Subcutaneous preadipocyte (primary cell): ENCODE results near the gene TEKT3. TPM values are rescaled to one million over a fixed set of nuclear protein-coding genes. Genes with fewer than 3 reads are reported as not detected.

Source experiments
- small RNA-seq: library from RNA; depleted of rRNA; stranded (forward); fragments of <200 nt; gene quantifications from one replicate; pipeline ENCODE3, GENCODE V24; 2012
- total RNA-seq: library from RNA; depleted of rRNA; stranded (reverse); fragments of >200 nt; gene quantifications from 2 replicates; pipeline ENCODE4 v1.2.3, GENCODE V29; 2012

The TEKT3 gene
- not detected in 2 replicates for total RNA-seq

DNA sequence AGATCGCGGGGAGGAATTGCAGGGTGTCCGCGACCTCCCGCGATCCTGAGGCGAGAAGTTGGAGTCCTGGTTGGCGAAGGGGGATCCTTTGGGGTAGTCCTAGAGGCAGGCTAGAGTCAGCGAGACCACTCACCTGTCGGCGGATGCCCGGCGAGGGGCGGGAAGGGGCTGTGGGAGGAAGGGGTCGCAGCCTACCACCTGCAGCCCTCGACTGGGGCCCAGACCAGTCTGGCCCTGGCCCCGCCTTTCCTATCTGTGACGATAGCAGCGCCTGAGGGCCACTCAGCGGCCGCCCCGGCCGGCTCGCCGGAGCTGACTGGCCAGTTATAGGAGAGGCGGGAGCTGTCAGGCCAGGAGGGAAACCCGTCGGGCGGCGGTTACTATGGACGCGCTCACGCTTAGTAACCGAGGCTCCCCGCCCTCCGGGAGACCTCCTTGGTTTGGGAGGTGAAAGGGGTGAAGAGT is at the start of gene TEKT3:
TEKT3 (minus strand) TSS at position 213 of the 465 bp plus-strand sequence. CDS start 10,012 bp downstream, outside the sequence.

GRCh38 chr17:15265131-15265530 is 76.3 kb downstream of the TEKT3 start, which contains the start of gene PMP22:
PMP22 (minus strand) TSS chr17:15265326; CDS start chr17:15260727, 4,599 bp downstream.

Small RNA genes lying within 50 kb of the gene (small RNA-seq; reads per million reads assigned to genes)
- not detected for gene RNU6-799P

Other genes starting within 250 kb of the TEKT3 start
- gene PMP22, start 76.3 kb downstream of the TEKT3 start, total RNA-seq: 60.4 and 119 TPM in 2 replicates
- 1.6 and 1.8 TPM in 2 replicates for gene CDRT4, start 126.0 kb upstream of the TEKT3 start, total RNA-seq
- gene TVP23C, start 221.9 kb upstream of the TEKT3 start, total RNA-seq: 15.4 and 16.9 TPM in 2 replicates